Right atrium auricular region (tissue), 2 donors: Measurements from ENCODE around the gene IMMP1L. TPM values are rescaled to one million over a fixed set of nuclear protein-coding genes. Genes with fewer than 3 reads are reported as not detected.

Source experiments
- DNase-seq: peaks from one replicate; pipeline ENCODE4 v3.0.0-alpha.2; 2019; ENCODE audit warnings: low spot score
- H3K27ac ChIP-seq, 2 donors: fragments of 200-600 bp; sonication (generic); 1 replicate in 1 of 2; 2 replicates in 1 of 2; pipeline ENCODE4 v1.5.1; 2016 to 2019
- H3K27me3 ChIP-seq, 2 donors: fragments of 200-600 bp; sonication (generic); one replicate each; pipeline versions ENCODE4 v1.5.1 to v1.6.0; 2017 to 2019
- H3K36me3 ChIP-seq: fragments of 200-600 bp; sonication (generic); one replicate; pipeline ENCODE4 v1.5.1; 2016
- H3K4me1 ChIP-seq, 2 donors: fragments of 200-600 bp; sonication (generic); one replicate each; pipeline versions ENCODE4 v1.5.1 to v1.6.0; 2017 to 2019
- H3K4me3 ChIP-seq, 2 donors: fragments of 200-600 bp; sonication (generic); 1 replicate in 1 of 2; 2 replicates in 1 of 2; pipeline ENCODE4 v1.5.1; 2017 to 2019; ENCODE audit warnings: mild to moderate bottlenecking in 1 of 2, moderate library complexity in 1 of 2
- H3K9me3 ChIP-seq, 2 donors: fragments of 200-600 bp; sonication (generic); one replicate each; pipeline ENCODE4 v1.5.1; 2019
- CTCF ChIP-seq, 2 donors: fragments of 200-600 bp; sonication (generic); IDR thresholded peaks; one replicate each; pipeline ENCODE4 v1.5.1; 2019; ENCODE audit warnings: antibody characterized with exemption in 2 of 2
- total RNA-seq, 2 donors: library from RNA; depleted of rRNA; stranded (reverse); fragments of >200 nt; gene quantifications; one replicate each; pipeline ENCODE4 v1.1.0, GENCODE V29; 2016

IMMP1L gene
- total RNA-seq, 2 donors from 2014 or later: 9.1 to 22.9 TPM

GRCh38 chr11:31531293-31531692, 21.9 kb upstream of the IMMP1L start:
- no peaks in the 10 kb centered on the region for H3K36me3 ChIP-seq
- DNase-seq: no peak
- H3K4me3 ChIP-seq: no peak overlapping the region
- H3K27me3 ChIP-seq: no peaks in the 10 kb centered on the region
- no peaks in the 10 kb centered on the region for H3K9me3 ChIP-seq
- no peak overlapping the region for H3K27ac ChIP-seq
- no peak for TF ChIP-seq CTCF (IDR thresholded peaks at IDR 0.05)
- H3K4me1 ChIP-seq: no peaks in the 10 kb centered on the region

DNA sequence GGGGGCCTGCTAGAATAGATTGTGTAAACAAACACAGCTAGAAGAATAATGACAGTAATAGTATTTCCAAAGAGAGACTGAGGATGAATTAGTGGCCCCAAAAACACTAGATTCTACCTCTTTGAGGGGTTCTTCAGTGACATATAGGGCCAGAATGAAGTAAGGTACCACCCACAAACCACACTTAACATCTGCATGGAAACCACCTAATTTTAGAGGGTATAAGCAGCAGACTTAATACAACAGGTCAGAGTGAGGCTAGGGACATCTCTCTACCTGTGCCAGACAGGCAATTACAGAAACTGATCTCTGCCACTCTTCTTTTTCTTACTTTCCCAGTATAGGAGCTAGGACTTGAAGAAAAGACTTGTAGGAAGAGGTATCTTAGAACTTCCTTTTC, 20.3 kb upstream of the IMMP1L start:
- no peaks in the 10 kb centered on the region for H3K27me3 ChIP-seq
- no peaks in the 10 kb centered on the region for H3K36me3 ChIP-seq
- no peak overlapping the region for H3K4me3 ChIP-seq
- H3K4me1 ChIP-seq: no peaks in the 10 kb centered on the region
- no peaks in the 10 kb centered on the region for H3K9me3 ChIP-seq
- H3K27ac ChIP-seq: no peak overlapping the region
- no peak for DNase-seq
- no peak for TF ChIP-seq CTCF (IDR thresholded peaks at IDR 0.05)

- no peaks in the 10 kb centered on the region for H3K4me1 ChIP-seq
- no peaks in the 10 kb centered on the region for H3K36me3 ChIP-seq
- no peaks in the 10 kb centered on the region for H3K27me3 ChIP-seq
- no peaks in the 10 kb centered on the region for H3K9me3 ChIP-seq
- H3K27ac ChIP-seq: no peak overlapping the region
- DNase-seq: no peak
- TF ChIP-seq CTCF (IDR thresholded peaks at IDR 0.05): no peak
- H3K4me3 ChIP-seq: no peak overlapping the region
These were observed 19.8 kb upstream of the IMMP1L start for GRCh38 chr11:31529189-31529588.

GRCh38 chr11:31521497-31522150, 12.2 kb upstream of the IMMP1L start:
- Histone ChIP-seq H3K27me3 (no peaks in the 10 kb centered on the region), H3K36me3 (no peaks in the 10 kb centered on the region), H3K27ac (no peak overlapping the region), H3K9me3 (no peaks in the 10 kb centered on the region), H3K4me1 (no peaks in the 10 kb centered on the region), H3K4me3 (no peak overlapping the region)
- no peak for DNase-seq
- no peak for TF ChIP-seq CTCF (IDR thresholded peaks at IDR 0.05)

DNA sequence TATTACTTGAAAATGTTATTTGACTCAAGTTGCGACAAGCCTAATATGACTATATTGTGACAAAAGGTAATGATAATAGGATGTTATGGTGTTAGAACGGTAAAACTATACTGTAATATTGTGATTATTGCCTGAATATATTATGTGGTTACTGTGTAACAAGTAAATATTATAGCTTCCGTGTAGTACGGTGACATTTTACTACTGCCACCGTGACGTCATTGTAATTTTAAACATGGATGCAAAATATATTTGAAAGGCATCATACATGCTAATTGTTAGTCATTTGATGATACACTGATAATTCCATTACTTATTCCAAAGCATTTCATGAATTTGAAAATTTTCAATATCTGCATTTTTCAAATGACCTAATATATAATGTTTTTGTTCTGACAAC, 2.7 kb upstream of the IMMP1L start:
- Histone ChIP-seq H3K27ac (no peak overlapping the region), H3K9me3 (no peaks in the 10 kb centered on the region), H3K36me3 (no peaks in the 10 kb centered on the region), H3K27me3 (no peaks in the 10 kb centered on the region), H3K4me3 (no peak overlapping the region), H3K4me1 (peaks cover 0 to 21% of the 10 kb centered on the region in 2 donors)
- no peak for DNase-seq
- no peak for TF ChIP-seq CTCF (IDR thresholded peaks at IDR 0.05)

GRCh38 chr11:31509051-31509428, 382 bp downstream of the IMMP1L start:
- H3K27ac ChIP-seq: peak overlapping the region; percentile 74 to 84
- peaks cover 0 to 21% of the 10 kb centered on the region in 2 donors for H3K4me1 ChIP-seq
- H3K27me3 ChIP-seq: no peaks in the 10 kb centered on the region
- no peak for DNase-seq
- no peak for TF ChIP-seq CTCF (IDR thresholded peaks at IDR 0.05)
- peak overlapping the region; percentile 83 to 91 for H3K4me3 ChIP-seq
- H3K36me3 ChIP-seq: no peaks in the 10 kb centered on the region
- H3K9me3 ChIP-seq: no peaks in the 10 kb centered on the region
